Esophagus mucosa (tissue), 1 donor: ENCODE data around the gene OR13C5. TPM values are rescaled to one million over a fixed set of nuclear protein-coding genes. Genes with fewer than 3 reads are reported as not detected.
"Not testable (repeated sequence)": the region's sequence is repeated elsewhere in the genome, so short reads cannot be mapped to it uniquely, and the experiment has no call there.

Experiments
- ATAC-seq: fragments of 200-7000 bp; cut with Tn5 transposase; one replicate; pipeline ENCODE4 v1.9.1; 2020
- total RNA-seq: library from RNA; stranded (reverse); gene quantifications from one replicate; pipeline ENCODE4 v1.2.4, GENCODE V29; 2023
- donor health status: DM: yes; HTN: yes; CAD: no.

OR13C5 gene
- total RNA-seq, result not detected

DNA sequence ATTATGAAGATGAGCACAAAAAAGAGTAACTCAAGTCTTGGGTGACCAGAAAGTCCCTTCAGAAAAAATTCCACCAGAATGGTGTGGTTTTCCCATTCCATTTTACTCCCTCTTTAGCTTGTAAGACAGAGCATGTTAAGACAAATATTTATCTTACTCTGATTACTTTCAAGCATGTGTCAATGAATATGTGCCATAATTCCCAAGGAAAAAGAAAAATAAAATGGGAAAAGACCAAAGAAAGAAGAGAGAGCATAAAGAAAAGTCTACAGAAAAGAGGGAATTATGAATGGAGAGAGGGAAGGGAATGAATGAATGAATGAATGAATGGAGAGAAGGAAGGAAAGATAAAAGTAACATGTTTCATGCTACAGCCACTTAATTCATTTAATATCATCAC is at the start of gene OR13C5:
Gene OR13C5, minus strand, starts transcription at position 101 of the 400 bp plus-strand sequence. Its CDS starts 0 bp downstream, at position 101.
- not testable (repeated sequence) for ATAC-seq

DNA sequence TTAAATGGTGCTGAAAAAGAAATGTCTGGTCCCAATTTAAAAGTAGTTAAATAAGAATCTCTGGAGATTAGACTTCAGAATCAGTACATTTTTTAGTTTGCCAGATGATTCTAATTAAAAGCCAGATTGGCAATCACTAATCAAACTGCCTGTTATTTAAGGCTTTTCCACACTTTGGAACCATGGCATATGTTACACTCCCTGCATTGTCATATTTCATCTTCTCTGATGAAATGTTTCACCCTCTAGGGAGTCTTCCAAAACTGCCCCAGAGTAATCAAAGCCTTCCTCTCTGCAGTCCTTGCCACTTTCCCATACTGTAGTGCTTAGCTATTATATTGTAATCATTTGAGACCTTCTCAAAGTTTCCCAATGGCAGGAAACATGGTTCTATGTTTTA is 36.2 kb upstream of the OR13C5 start:
- ATAC-seq, result no peak

DNA sequence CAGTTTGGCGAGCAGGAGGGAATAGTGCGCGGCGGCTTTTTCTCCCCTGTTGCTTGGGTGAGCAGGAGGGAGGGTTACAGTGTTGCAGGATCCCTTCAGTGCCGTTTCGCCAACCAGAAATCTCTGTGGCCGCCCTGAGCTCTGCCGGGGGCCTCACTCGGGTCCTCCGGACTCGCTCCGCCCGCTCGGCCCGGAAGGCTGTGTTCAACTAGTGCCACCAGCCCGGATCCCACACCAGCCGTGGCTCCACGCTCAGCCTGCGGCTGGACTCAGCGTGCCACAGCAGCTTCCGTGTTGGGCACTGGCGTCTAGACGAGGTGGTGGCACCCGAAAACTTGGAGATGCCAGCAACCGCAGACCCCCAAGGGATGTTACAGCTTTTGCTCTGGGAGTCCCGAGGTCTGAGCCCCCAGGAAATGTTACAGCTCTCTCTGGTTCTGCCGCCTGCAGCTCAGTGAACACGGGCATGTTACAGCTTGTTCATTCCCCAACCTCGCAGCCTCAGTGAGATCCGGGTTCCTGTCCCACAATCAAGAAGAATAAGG is 34.8 kb upstream of the OR13C5 start:
- ATAC-seq, result no peak

DNA sequence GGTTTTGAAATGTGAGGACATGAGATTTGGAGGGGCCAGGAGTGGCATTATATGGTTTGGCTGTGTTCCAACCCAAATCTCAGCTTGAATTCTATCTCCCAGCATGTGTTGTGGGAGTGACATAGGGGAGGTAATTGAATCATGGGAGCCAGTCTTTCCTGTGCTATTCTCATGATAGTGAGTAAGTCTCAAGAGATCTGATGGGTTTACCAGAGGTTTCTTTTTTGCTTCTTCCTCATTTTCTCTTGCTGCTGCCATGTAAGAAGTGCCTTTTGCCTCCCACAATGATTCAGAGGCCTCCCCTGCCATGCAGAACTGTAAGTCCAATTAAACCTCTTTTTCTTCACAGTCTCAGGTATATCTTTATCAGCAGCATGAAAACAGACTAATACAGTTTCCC is 26.8 kb upstream of the OR13C5 start:
- ATAC-seq, result not testable (repeated sequence)

DNA sequence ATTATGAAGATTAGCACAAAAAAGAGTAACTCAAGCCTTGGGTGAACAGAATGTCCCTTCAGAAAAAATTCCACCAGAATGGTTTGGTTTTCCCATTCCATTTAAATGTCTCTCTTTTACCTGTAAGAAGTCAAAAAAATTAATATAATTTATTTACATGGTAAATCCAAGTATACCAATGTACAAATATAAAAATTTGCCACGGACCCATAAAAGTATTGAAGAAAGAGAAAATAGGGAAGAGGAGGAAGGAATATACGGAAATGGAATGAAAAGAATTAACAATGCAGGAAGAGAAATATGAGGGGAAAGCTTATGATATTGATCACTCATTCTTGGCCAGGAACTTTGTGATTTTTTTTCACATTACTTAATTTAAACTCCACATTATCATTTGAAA is 18.9 kb upstream of the OR13C5 start, which contains the start of gene OR13C9:
Gene OR13C9, minus strand, starts transcription at position 101 of the 400 bp plus-strand sequence. Its CDS starts 0 bp downstream, at position 101.
- no peak for ATAC-seq

DNA sequence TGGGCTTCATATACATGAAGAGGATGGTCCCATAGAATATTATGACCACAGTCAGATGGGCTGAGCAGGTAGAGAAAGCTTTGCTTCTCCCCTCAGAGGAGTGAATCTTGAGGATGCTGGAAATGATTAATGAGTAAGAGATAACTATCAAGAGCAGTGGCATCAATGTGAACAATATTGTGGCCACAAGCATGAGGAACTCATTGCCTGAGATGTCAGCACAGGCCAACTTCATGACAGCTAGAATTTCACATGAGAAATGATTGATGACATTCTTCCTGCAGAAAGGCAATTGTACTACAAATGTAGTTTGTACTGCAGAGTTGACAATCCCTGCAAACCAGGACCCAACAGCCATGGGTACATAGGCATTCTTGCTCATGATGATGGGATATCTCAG is 18.2 kb upstream of the OR13C5 start:
- no peak for ATAC-seq

GRCh38 chr9:104611213-104611612 is 12.0 kb upstream of the OR13C5 start:
- no peak for ATAC-seq

GRCh38 chr9:104608336-104608735 is 9.1 kb upstream of the OR13C5 start:
- ATAC-seq, result no peak

DNA sequence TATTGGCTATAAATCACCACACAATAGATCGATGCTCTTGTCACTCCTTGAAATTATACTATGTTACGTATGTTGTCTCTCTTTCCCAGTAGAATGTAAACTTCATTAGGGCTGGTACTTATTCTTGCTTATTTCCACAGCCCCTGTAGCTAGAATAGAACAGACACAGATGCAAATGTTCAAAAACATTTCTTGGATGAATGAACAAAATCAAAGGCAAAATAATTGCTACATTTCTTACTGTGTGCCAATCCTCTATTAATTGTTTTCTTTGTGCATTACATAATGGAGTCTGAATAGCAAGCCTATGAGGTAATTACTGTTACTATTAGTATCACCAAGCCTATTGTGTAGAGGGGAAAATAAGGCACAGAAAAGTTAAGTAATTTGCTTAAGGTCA is 6.9 kb upstream of the OR13C5 start:
- ATAC-seq, result no peak

DNA sequence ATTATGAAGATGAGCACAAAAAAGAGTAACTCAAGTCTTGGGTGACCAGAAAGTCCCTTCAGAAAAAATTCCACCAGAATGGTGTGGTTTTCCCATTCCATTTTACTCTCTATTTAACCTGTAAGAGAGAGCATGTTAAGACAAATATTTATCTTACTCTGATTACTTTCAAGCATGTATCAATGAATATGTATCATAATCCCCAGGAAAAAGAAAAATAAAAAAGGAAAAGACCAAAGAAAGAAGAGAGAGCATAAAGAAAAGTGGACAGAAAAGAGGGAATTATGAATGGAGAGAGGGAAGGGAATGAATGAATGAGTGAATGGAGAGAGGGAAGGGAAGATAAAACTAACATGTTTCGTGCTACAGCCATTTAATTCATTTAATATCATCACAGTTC is 6.3 kb upstream of the OR13C5 start, which contains the start of gene OR13C2:
Gene OR13C2, minus strand, starts transcription at position 101 of the 400 bp plus-strand sequence. Its CDS starts 0 bp downstream, at position 101.
- not testable (repeated sequence) for ATAC-seq

DNA sequence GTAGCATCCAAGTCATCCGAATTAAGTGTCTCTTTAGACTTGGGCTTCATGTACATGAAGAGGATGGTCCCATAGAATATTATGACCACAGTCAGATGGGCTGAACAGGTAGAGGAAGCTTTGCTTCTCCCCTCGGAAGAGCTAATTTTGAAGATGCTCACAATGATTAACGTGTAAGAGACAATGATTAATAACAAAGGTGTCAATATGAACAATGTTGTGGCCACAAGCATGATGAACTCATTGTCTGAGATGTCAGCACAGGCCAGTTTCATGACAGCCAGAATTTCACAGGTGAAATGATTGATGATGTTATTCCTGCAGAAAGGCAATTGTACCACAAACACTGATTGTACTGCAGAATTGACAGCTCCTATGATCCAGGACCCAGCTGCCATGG is 5.6 kb upstream of the OR13C5 start:
- no peak for ATAC-seq

DNA sequence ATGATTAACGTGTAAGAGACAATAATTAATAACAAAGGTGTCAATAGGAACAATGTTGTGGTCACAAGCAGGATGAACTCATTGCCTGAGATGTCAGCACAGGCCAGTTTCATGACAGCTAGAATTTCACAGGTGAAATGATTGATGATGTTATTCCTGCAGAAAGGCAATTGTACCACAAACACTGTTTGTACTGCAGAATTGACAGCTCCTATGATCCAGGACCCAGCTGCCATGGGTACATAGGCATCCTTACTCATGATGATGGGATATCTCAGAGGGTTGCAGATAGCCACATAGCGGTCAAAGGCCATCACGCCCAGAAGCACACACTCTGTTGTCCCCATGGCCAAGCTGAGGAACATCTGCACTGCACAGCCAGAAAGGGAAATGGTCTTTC is 464 bp downstream of the OR13C5 start:
- ATAC-seq, result not testable (repeated sequence)

DNA sequence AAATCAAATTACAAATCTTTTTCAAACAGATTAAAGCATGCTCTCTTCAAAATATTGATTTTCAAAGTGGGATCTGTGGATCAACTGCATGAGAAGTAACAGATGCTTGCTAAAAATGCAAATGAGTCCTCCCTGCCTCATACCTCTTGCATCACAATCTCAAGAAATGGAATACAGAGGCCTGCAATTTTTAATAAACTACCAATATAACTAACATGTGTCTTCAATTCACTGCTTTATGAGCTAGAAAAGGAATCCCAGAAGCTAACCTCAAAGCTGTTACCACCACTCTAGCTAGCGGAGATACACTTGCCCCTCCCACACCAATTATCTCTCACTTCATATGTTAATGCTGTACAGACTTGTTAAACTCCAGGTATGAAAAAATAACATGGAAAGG is 9.6 kb downstream of the OR13C5 start:
- no peak for ATAC-seq

- ATAC-seq, result no peak
Observed at GRCh38 chr9:104586496-104587180, 12.6 kb downstream of the OR13C5 start.

GRCh38 chr9:104580562-104580961 is 18.7 kb downstream of the OR13C5 start:
- ATAC-seq, result no peak

DNA sequence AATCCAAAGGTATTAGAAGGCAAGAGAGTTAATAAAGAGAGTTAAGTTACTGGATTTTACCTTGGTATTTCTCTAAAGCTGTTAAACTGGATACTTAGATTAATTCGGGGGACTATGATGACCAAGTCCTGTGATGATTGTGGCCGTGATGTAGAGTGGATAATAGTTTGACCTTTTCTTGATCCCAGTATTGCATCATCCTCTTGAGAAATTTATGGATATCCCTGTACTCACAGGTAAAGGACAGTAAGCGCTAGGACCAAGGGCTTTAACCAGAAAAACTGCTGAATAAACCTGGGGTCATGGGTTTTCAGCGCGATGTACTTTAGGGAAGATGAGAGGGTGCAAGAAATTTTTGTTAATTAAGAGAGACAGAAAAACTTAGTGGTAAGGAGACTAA is 21.9 kb downstream of the OR13C5 start:
- no peak for ATAC-seq

DNA sequence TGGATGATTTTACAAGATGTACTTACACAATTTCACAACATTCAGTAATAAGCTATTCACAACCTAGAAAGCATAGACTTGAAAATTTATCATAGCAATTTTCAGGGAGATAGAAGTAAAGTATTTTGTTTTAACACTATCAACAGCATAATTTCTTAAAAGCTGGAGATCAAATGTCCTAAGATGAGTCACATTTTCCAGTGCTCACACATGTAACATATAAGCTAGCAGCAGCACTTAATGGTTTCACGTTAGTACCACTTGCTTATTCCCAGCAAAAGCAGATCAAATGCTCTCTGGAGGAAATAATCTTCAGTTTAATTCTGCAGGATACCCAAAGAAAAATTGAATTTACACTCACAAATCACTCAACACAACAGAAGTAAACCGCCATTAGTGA is 23.8 kb downstream of the OR13C5 start:
- ATAC-seq, result no peak

- no peak for ATAC-seq
Observed at GRCh38 chr9:104572612-104573011, 26.6 kb downstream of the OR13C5 start.

GRCh38 chr9:104568868-104569267 is 30.3 kb downstream of the OR13C5 start, which contains the start of gene OR13C8:
TSS of gene OR13C8 (plus strand) at chr9:104569168. CDS start at chr9:104569168, 0 bp downstream.
- ATAC-seq, result no peak

DNA sequence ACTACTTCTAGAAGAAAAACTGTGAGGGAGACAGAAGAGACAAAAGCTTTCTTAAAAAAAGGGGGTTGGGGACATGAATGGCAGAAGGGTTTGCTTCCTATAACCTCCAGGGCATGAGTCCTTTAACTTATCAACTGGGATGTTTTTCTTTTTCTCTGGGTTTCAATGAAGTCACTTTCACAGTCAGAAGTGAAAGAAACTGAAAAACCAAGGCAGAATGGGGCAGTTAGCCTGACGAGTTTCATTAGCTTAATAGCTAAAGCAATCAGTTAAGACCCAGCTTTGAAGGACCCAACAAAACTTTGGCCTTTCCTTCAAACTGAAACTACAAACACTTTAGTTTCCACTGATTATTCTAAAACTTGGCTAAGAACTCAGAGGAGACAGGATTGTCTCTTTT is 34.9 kb downstream of the OR13C5 start:
- no peak for ATAC-seq

GRCh38 chr9:104556830-104557634 is 42.2 kb downstream of the OR13C5 start:
- no peak for ATAC-seq

DNA sequence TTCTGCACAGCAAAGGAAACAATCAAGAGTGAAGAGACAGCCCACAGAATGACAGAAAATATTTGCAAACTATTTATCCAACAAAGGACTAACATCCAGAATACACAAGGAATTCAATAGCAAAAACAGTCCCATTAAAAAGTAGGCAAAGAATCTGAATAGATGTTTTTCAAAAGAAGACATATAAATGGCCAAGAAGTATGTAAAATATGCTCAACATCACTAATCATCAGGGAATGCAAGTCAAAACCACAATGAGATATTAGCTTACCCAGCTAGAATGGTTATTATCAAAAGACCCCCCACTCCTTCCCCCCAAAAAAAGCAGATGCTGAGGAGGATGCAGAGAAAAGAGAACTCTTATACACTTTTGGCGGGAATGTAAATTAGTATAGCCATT is 43.7 kb downstream of the OR13C5 start:
- no peak for ATAC-seq

GRCh38 chr9:104553261-104553660 is 46.0 kb downstream of the OR13C5 start:
- no peak for ATAC-seq
